CD1c-positive myeloid dendritic cell (primary cell): Measurements from ENCODE around the gene NXN.
"Not testable (repeated sequence)": the region's sequence is repeated elsewhere in the genome, so short reads cannot be mapped to it uniquely, and the experiment has no call there.

Experiments
- DNase-seq: peaks from one replicate; pipeline ENCODE4 v3.0.0-alpha.2; 2016; ENCODE audit errors: extremely low spot score

NXN gene

DNA sequence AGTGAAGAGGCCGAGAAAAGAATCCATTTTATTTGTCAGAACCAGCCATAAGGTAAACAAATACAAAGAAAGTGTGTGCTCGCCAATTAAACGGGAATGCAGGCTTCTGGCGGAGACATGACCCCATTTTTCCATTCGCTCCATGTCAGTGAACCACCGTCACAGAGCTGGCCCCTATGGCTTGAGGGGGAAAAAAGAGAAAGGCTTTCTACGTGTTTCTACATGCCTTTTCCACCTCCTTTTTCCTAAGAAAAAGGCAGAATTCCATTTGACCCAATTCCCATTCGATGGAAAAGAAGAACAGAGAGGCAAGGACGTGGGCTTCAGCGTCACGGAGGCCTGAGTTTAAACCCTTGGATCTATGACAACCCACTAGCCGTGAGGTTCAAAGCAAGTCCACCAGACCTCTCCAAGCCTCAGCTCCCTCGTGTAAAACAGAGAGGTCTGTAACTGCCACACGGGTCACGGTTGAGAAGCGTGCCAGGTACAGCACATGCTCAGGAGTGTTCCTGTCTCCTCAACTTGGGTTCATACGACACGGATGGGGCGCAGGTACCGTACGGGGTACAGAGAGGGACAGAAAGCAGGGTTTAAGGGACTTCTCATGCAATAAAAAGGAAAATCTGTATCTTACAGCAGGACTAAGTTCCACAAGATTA, 91.9 kb downstream of the NXN start:
- DNase-seq = no peak

DNA sequence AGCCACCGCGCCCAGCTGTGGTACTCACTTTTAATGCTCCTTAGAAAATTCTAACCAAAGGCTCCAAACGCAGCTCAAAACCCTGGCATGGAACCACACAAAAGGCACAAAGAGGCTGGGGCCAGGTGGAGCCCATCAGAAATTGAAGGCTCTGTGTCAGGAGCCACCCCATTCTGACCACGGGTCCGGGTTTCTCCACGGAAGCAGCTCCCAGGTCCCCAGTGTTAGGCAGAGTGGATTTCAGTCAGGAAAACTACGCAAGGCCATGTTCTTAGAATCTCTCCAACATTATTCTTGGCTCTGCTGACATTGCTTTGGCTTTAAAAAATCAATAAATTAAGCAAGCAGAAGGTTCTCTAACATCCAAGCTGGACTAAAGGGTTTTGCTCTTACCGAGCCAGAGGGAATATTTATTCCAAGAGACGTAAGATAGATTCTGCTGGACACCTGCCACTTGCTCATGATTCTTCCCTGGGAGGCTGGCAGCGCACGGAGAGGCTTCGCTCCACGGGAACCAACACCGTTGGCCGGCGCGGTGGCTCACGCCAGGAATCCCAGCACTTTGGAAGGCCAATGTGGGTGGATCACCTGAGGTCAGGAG, 93.5 kb downstream of the NXN start:
- no peak for DNase-seq

DNA sequence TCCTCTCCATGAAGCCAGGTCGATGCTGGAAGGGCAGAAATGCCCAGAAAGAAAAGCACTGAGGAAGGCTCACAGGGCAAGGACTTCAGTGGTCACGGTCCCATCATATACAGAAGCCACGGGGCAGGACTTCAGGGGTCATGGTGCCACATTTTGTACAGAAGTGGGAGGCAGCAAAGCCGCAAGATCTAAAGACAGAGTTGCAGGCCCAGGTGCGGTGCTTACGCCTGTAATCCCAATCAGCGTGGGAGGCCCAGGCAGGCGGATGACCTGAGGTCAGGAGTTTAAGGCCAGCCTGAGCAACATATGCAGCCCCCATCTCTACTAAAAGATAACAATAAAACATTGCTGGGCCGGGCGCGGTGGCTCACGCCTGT, 96.0 kb downstream of the NXN start:
- DNase-seq = no peak

DNA sequence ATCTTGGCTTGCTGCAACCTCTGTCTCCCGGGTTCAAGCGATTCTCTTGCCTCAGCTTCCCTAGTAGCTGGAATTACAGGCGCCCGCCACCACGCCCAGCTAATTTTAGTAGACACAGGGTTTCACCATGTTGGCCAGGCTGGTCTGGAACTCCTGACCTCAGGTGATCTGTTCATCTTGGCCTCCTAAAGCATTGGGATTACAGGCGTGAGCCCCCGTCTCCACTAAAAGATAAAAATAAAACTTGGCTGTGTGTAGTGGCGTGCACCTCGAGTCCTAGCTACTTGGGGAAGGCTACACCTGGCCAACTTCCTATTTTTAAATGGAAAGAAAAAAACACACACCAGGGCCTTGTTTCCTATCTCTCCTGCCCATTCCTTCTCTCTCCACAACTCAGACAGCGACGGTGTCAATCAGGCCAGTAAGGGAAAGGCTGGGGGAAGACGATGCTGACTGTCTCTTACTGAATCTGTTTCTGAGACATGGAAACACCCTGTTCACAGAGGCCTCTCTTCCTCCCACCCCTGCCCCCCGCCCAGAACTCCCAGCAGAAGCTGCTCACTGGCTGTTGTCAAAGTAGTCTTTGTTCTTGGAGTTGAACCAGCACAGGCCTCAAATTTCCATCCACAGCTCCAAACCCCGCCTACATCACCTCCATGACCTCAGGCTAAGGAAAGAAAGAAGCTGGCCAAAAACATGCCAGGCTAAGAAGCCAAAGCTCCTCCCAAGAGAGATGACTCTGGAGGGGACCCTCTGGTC, 96.6 kb downstream of the NXN start:
- DNase-seq = no peak

DNA sequence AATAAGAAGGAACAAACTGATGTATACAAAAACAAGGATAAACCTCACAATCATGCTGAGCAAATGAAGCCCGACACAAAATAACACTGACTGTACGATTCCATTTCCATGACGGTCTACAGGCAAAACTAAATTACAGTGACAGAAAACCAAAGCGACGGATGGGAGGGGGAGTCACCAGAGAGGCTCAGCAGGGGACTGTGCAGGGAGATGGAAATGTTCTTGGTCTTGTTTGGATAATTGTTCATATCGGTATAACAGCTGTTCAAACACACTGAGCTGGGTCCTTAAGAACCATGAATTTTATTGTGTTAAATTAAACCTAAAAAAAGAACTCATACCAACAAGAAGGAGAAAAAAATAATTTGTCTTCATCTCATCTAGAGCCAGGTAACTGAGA, 97.8 kb downstream of the NXN start:
- DNase-seq = no peak

DNA sequence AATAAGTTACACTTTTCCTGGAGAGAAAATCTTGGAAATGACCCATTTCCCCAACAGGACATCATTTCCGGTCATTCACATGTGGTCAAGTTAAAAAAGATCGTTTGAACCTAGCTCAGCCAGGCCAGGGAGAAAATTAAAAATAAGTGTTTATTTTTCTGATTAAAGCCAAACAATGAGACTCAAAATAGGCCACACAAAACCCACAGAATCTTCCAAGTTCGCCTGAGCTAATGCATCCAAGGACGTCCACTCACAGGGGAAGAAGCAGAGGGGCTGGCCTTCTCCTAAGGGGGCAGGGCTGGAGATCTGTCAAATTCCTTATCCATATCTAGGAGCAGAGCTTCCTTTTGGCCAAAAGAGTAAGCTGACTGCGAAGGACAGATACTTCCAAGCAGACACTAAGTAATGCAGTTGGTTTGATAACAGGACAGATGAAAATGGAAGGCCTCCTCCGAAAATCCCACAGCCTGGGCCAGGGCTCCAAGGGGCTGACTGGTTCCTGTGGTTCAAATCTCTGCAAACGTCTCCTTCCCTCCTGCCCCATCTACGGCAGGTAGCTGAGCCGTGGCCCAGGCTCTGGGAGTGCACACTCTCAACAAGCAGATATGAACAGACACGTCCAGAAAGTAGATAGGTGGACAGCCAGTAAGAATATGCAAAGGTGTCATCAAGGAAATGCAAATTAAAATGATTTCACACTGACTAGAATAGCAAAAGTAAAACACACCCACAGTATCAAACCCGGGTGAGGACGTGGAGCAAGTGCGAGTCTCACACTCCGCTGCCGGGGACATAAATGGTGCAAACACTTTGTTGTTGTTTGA, 98.9 kb downstream of the NXN start:
- DNase-seq = no peak

DNA sequence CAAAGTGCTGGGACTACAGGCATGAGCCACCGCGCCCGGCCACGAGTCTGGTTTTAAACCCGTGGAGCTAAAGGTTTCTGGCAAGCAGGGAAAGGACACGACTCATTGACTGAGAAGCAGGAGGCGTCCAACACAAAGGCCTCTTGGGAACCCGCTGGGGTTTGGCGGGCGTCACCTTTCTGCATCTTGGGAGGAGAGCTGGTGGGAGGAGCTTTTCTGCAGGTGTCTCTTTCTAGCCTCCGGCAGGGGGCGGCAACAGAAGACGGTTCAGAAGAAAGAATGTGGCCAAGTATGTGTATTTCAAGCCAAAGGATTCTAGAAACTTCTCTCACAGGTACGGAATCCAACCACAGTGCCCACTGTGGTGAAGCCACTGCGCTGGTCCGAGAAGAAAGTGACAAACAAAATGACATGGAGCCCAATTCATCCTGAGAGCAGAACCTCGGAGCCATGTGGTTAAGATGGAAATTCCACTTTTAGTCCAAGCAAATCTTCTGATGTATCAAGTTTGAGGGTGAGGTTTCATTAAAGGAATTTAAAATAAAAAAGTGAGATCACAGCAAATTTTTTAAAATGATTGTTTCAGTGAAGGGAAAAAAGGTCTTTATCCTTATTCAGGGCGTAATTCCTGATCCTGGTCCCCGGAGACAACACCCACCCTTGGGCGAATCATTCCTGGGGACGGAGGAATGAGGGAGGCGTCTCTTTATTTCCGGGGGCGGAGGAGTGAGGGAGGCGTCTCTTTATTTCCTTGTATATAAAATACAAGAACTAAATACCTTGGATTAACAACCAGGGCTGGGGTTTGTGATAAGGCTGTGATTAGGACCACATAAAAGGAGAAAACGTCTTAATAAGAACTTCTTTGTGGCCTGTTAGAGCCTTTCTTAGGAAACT, 99.8 kb downstream of the NXN start:
- peak; percentile 54 for DNase-seq

DNA sequence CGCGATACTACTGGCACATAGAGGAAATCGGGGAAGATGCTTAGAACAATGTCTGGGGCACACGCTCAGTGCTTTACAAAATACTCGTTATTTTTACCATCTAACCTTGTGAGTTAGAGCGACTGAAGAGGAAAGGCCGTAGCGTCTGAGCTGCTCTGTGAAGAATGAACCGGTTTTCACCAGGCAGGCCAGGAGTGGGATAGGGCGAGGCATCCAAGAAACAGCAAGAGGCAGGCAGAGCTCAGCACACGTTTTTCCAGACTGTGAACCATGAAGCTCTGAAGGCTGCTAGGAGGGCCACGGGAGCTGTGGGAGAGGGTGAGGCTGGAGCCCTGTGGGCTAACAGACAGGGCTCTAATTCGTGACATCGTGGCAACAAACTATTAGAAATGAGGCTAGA, 101.9 kb downstream of the NXN start:
- no peak for DNase-seq

DNA sequence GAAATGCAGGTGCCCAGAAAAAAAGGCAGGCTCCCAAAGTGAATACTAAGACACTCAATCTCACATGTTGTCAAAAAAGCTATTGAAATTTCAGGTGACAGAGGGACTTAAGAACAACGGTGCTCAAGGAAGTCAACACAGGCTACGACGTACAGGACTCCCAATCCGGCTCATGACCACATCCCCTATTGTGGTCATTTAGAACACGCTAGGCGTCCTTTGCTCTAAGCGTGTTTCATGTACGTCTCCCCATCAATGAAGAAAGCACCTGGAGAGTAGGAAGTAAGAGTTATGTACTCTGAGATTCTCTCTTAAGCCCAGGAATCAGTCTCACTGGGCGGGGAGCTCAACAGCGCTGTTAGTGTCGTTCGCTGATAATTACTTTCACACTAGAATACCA, 103.3 kb downstream of the NXN start:
- peak; percentile 20 for DNase-seq

DNA sequence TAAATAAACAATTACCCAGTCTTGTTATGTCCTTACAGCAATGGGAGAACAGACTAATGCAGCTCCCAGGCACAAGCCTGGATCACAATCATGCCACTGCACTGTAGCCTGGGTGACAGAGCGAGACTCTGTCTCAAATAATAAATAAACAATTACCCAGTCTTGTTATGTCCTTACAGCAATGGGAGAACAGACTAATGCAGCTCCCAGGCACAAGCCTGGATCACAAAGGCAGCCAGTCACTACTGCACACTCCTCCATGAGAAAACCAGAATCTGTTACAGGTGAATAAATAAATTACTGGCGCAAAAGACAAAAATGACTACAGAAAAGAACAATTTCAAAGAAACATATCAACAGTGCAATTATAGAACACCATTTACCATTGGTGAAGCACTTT, 105.0 kb downstream of the NXN start:
- DNase-seq = not testable (repeated sequence)

DNA sequence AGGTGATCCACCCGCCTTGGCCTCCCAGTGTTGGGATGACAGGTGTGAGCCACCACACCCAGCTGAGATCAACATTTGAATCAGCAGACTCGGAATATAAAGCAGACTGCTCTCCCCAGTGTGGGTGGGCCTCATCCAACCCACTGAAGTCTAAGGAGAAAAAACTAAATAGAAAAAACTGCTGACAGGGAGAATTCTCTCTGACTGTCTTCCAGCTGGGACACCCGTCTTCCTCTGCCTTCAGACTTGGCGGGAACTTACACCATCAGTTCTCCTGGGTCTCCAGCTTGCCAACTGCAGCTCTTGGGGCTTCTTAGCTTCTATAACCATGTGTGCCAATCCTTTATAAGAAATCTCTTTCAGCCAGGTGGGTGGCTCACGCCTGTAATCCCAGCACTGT, 106.7 kb downstream of the NXN start:
- no peak for DNase-seq

DNA sequence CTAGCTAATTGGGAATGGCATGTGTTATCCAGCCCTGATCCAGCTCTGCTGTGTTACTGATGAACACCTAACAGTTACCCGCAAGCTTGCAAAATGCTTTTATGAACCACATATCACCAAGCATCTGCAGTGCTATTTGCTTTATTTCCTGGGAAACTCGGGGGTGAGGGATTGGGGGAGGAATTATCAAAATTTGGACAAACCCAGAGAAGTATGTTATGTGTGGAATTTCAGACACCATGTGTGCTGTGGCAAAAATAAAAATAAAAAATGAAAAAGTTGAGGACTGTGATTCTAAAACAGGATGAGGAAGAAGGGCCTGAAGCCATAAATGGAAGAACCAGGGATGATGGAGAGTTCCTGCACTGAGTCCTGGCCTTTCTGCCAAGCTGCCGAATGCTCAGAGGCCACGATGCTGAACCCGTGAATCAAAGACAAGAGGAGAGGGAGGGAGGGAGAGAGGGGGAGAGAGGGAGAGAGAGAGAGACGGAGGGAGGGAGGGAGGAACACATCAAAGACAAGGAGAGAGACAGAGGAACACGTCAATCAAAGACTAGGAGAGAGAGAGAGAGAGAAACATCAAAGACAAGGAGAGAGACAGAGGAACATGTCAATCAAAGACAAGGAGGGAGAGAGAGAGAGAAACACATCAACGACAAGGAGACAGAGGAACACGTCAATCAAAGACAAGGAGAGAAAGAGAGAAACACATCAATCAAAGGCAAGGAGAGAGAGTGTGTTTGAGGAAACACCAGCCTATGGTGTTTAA, 107.6 kb downstream of the NXN start:
- DNase-seq = no peak

DNA sequence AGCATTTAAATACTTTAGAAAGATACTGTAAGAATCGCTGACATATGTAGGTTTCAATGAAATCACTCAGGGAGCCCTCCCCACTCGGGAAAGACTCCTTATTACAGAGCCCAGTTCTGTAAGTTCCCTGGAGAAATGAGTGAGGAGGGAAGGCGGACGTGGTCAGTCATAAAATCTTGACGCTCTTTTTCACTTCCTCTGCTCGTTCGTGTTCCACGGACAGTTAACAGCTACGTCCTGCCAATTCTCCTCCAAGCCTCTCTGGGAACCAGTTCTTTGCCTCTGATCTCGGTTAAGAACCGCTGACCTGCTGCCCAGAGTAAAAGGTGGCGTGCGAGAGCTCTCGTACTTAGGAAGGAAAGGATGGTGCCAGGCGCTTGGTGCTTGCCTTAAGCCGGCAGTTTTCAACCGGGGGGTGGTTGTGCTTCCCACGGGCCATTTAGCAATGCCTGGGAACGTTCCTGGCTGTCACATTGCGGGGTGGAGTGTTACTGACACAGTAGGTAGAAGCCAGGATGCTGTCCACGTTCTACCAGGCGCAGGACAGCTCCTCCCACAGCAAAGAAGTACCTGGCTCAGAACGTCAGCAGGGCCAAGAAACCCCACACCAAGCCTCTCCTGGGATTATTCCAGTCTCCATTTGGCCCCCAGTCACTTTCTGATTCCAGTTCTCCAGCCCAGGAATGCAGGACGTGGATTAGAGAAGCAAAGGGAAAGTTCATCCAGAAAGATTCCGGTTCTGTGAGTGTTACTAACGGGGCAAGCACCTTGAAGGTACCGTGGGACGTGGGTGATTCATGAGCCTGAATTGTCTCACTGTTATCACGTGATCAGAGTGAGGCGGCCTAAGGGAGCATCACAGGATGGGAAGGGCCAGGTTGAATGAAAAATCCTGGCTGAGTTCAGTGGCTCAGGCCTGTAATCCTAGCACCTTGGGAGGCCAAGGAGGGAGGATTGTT, 109.7 kb downstream of the NXN start:
- no peak for DNase-seq

DNA sequence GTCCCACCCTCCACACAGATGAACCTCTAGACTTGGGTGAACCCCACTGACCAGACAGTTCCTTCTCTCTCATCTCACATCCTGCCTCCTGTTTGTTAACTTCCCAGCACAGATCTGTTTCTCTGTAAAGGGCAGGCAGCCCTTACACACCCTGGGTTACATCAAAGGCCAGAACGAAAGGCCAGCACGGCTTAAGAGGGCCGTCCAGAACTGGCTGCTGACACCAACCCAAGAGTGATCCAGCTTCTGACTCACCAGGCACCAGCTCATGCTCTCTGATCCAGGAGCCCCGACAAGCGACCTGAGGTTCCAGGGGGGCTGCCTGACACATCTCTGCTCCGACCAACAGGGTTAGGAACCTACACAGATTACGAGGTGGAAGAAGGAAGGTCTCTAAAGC, 110.5 kb downstream of the NXN start:
- DNase-seq = no peak

DNA sequence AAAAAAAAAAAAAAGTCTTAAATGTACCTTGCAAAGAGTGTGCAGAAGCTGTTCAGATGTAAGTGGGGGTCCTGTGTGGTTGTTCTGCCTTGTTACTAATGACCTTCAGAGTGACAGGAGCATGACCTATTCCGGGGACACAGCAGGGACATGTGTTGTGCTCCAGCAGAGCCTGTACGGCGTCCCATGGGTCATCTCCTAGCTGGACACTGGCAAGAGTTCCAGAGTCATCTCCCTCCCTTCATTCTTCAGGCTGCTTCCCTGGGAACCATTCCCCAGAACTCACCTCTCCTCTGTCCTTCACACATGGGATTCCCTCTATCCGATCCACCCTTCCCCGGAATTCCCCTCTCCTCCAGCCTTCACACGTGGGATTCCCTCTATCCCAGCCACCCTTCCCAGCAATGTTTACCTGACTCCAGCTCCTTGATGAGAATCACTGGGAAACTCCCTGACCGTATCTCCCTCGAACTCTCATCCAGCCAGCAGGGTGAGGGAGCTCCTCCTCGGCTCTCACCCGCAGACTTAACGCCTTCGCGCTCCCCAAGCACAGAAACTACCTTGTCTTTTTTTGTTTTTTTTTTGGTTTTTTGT, 111.6 kb downstream of the NXN start:
- DNase-seq = no peak

DNA sequence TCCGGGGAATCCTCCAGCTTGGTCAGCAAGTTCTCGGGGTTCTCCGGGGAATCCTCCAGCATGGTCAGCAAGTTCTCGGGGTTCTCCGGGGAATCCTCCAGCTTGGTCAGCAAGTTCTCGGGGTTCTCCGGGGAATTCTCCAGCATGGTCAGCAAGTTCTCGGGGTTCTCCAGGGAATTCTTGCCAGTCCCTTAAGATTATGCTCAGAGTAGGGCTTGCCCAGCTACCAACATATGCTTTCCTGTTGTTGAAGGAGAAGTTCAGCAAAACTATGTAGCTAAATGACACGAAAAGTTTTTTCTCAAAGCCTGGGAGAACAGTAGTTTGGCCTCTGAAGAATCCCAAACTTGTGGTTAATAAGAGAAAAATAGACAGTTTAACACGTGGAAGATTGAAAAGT, 112.3 kb downstream of the NXN start:
- not testable (repeated sequence) for DNase-seq

DNA sequence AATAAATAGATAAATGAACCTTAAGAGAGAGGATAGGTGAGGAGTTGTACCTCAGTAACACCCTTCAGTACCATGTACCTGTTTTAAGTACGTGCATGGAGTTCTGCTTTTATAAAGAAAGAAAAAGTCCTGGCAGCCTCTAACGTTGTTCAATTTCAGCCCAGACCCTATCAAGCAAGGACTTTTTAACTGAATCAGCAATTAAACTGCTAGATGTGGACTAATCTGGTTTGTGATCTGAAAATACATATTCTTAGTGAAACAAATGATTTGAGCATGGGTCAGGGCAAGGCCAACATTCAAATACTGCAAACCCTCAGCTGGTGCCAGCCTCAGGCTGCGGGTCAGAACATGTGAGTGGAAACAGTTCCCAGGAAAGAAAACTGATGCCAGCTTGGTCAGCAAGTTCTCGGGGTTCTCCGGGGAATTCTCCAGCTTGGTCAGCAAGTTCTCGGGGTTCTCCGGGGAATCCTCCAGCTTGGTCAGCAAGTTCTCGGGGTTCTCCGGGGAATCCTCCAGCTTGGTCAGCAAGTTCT, 112.9 kb downstream of the NXN start:
- DNase-seq = no peak

DNA sequence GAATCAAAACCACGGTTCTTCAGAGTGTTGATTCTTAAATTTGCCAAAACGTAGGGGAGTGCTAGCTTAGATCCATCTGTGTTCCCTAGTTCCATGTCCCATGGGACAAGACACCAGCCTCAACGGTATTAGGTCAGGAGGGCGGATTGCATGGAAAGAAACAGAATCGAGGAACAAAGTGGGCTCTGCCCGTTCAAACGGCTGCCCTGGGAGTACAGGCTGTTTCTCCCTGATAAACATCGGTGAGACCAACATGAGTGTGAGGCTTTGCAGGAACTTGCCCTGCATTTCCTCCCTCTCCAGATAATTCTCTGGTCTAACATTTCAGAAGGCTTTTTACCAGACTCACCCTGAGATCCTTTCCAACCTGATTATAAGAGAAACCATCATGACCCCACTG, 115.3 kb downstream of the NXN start:
- no peak for DNase-seq

DNA sequence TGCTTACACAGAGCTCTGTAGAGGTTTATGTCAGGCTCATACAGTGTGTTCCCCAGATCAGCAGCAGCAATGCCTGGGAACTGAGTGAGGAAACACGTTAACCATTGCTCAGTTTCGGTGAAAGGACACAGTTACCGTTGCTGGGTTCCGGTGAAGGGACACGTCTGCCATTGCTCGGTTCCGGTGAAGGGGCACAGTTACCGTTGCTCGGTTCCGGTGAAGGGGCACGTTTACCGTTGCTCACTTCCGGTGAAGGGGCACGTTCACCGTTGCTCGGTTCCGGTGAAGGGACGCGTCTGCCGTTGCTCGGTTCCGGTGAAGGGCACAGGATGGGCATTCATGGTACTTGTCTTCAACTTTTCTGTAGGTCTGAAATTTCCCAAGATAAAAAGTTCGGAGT, 115.7 kb downstream of the NXN start:
- no peak for DNase-seq
